CD4-positive, CD25-positive, alpha-beta regulatory T cell (primary cell): ENCODE results near the gene PKD1L1. TPM values are rescaled to one million over a fixed set of nuclear protein-coding genes. Genes with fewer than 3 reads are reported as not detected.

Experiments used
- ATAC-seq, 2 donors: fragments of 150-1000 bp; cut with Tn5 transposase; one replicate each; pipeline ENCODE4 v1.10.0; 2021; ENCODE audit warnings: low read depth in 2 of 2, moderate number of reproducible peaks in 2 of 2, moderate library complexity in 1 of 2
- DNase-seq, 3 donors: peaks; one replicate each; pipeline versions ENCODE4 v3.0.0 to v3.0.0-alpha.2; 2012 to 2022; ENCODE audit warnings: mixed read lengths in 1 of 3
- H3K27ac ChIP-seq: one replicate; pipeline ENCODE4 v1.7.0; 2013; ENCODE audit warnings: mild to moderate bottlenecking, low read length; ENCODE audit not compliant: insufficient read depth, poor library complexity, severe bottlenecking
- H3K27me3 ChIP-seq: one replicate; pipeline ENCODE4 v1.7.0; 2013; ENCODE audit warnings: low read length; ENCODE audit not compliant: control insufficient read depth, insufficient read depth
- H3K36me3 ChIP-seq: one replicate; pipeline ENCODE4 v1.7.0; 2013; ENCODE audit warnings: mild to moderate bottlenecking, low read length, moderate library complexity; ENCODE audit not compliant: control insufficient read depth, insufficient read depth
- H3K4me1 ChIP-seq: 2 replicates; pipeline ENCODE4 v1.7.0; 2013; ENCODE audit warnings: mild to moderate bottlenecking, low read length; ENCODE audit not compliant: insufficient read depth, control insufficient read depth, poor library complexity, severe bottlenecking
- H3K4me3 ChIP-seq: one replicate; pipeline ENCODE4 v1.7.0; 2013; ENCODE audit warnings: low read depth, mild to moderate bottlenecking, low read length, moderate library complexity
- H3K9me3 ChIP-seq, 2 experiments: 1 replicate in 1 of 2; 2 replicates in 1 of 2; pipeline ENCODE4 v1.7.0; 2013; ENCODE audit warnings: low read length in 2 of 2, mild to moderate bottlenecking in 1 of 2, moderate library complexity in 1 of 2; ENCODE audit not compliant: control insufficient read depth in 2 of 2
- H3K27ac Mint-ChIP-seq, 3 donors: one replicate each; pipeline ENCODE4 v1.8.0; 2020 to 2022; ENCODE audit warnings: mild to moderate bottlenecking in 3 of 3, mixed read lengths in 3 of 3, moderate library complexity in 2 of 3
- H3K27me3 Mint-ChIP-seq: one replicate; pipeline ENCODE4 v1.8.0; 2022; ENCODE audit warnings: mild to moderate bottlenecking, mixed read lengths
- H3K36me3 Mint-ChIP-seq: one replicate; pipeline ENCODE4 v1.8.0; 2020; ENCODE audit warnings: mixed read lengths
- H3K4me1 Mint-ChIP-seq, 4 donors: one replicate each; pipeline ENCODE4 v1.8.0; 2020 to 2022; ENCODE audit warnings: mixed read lengths in 4 of 4, mild to moderate bottlenecking in 1 of 4
- H3K4me3 Mint-ChIP-seq, 4 donors: one replicate each; pipeline ENCODE4 v1.8.0; 2020 to 2022; ENCODE audit warnings: mild to moderate bottlenecking in 4 of 4, mixed read lengths in 4 of 4, moderate library complexity in 3 of 4
- H3K9me3 Mint-ChIP-seq, 7 donors: one replicate each; pipeline ENCODE4 v1.8.0; 2020 to 2022; ENCODE audit warnings: mixed read lengths in 7 of 7, mild to moderate bottlenecking in 3 of 7, moderate library complexity in 2 of 7
- polyA plus RNA-seq, 4 donors: library from polyadenylated mRNA; unstranded; fragments of 300-500 nt; fragmentation: Illumina TruSeq; gene quantifications; one replicate each; pipeline ENCODE4 v1.2.3, GENCODE V29; 2021
- total RNA-seq: library from RNA; stranded (reverse); gene quantifications from one replicate; pipeline ENCODE4 v1.2.3, GENCODE V29; 2022

The PKD1L1 gene
- total and polyA plus RNA-seq, 5 donors from 2014 or later, result 0.02 to 0.17 (median 0.06) TPM; not detected in 2

DNA sequence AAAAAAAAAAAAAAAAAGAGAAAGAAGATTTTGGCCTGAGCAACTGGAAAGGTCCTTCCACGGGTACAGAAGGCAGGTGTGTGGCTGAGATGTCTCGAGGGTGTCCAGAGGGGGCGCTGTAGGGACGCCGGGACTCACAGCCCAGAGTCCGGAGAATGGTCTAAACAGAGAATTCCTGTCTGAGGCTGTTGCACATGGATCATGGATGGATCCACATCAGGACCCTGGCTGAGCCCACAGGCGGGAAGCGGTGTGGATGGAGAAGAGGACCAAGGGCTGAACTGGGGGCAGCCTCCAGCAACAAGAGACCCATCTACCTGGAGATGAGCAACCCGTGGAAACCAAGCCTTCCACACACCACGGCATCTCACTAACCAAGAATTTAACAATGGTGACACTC is 55.0 kb downstream of the PKD1L1 start:
- Mint-ChIP-seq H3K4me1 (no peaks in the 10 kb centered on the region), H3K36me3 (no peaks in the 10 kb centered on the region), H3K27me3 (peaks cover 5% of the 10 kb centered on the region), H3K9me3 (no peaks in the 10 kb centered on the region), H3K4me3 (no peak overlapping the region), H3K27ac (no peak overlapping the region)
- Histone ChIP-seq H3K9me3 (no peaks in the 10 kb centered on the region), H3K4me1 (no peaks in the 10 kb centered on the region), H3K36me3 (no peaks in the 10 kb centered on the region), H3K4me3 (no peak overlapping the region), H3K27me3 (no peaks in the 10 kb centered on the region), H3K27ac (no peak overlapping the region)
- DNase-seq (no peak), ATAC-seq (no peak)

DNA sequence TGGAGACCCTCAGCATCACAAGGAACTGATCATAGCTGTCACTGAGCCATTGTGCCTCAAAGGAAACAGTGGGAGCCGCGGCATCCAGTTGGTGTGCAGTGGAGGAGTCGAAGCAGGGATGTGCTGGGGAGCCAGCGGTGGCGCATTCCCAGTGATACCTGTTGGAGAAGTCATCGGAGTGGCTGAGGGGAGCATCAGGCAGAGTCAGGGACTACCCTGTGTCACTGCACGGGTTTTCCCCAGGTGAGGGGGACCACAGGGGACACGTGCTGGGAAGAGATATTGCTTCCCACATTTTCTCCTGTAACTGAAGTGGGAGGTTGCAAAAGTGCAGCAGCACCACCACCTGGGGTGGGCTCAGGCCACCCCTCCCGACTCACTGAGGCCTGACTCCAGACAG is 57.7 kb downstream of the PKD1L1 start:
- H3K9me3 Mint-ChIP-seq, result no peaks in the 10 kb centered on the region
- Histone ChIP-seq H3K4me3 (no peak overlapping the region), H3K27me3 (no peaks in the 10 kb centered on the region), H3K27ac (no peak overlapping the region), H3K36me3 (no peaks in the 10 kb centered on the region), H3K9me3 (no peaks in the 10 kb centered on the region), H3K4me1 (no peaks in the 10 kb centered on the region)
- H3K4me3 Mint-ChIP-seq, result no peak overlapping the region
- no peaks in the 10 kb centered on the region for H3K4me1 Mint-ChIP-seq
- no peaks in the 10 kb centered on the region for H3K27me3 Mint-ChIP-seq
- ATAC-seq (no peak), DNase-seq (no peak)
- no peaks in the 10 kb centered on the region for H3K36me3 Mint-ChIP-seq
- no peak overlapping the region for H3K27ac Mint-ChIP-seq

DNA sequence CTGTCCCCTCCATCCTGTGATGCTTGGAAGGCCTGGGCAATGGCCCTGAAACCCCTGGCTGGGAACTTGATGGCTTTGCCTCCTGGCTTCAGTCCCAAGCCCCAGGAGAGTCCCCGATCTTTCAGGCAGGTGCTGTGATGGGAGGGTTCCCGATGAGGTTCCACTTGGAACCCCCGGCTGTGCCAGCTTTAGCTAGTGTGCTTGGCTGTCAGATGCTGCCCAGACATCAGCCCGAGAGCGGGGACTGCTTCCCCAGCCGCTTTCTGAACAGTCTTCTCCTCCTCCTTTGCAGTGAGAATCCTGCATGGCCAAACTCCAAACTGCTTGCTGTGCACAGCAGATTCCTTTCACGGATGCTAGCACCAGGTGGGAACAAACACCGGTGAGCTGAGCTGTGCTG is 58.1 kb downstream of the PKD1L1 start:
- Mint-ChIP-seq H3K36me3 (no peaks in the 10 kb centered on the region), H3K4me3 (no peak overlapping the region), H3K27me3 (no peaks in the 10 kb centered on the region), H3K9me3 (no peaks in the 10 kb centered on the region), H3K4me1 (no peaks in the 10 kb centered on the region), H3K27ac (no peak overlapping the region)
- Histone ChIP-seq H3K27ac (no peak overlapping the region), H3K27me3 (no peaks in the 10 kb centered on the region), H3K4me3 (no peak overlapping the region), H3K36me3 (no peaks in the 10 kb centered on the region), H3K9me3 (no peaks in the 10 kb centered on the region), H3K4me1 (no peaks in the 10 kb centered on the region)
- DNase-seq (no peak), ATAC-seq (no peak)

DNA sequence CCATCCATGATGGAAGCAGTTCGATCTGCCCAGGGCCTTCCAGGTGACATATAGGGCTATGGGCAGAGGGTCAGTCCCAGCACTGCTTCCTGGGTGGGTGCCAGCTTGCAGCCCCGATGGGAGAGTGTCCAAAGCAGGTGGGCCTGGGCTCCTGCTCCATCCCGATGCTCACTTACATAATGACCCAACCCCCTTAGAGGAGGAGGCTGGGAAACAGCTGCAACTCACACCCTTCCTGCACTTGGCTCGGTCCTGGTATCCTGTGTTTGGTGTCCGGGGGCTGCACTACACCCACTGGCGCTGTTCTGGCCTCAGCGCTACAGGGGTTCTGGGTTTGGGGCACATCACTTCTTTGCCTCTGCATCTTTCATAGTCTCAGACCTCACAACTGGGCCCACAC is 58.5 kb downstream of the PKD1L1 start:
- Histone ChIP-seq H3K4me1 (no peaks in the 10 kb centered on the region), H3K36me3 (no peaks in the 10 kb centered on the region), H3K27me3 (no peaks in the 10 kb centered on the region), H3K9me3 (no peaks in the 10 kb centered on the region), H3K27ac (no peak overlapping the region), H3K4me3 (no peak overlapping the region)
- DNase-seq (no peak), ATAC-seq (no peak)
- H3K4me1 Mint-ChIP-seq, result no peaks in the 10 kb centered on the region
- no peaks in the 10 kb centered on the region for H3K27me3 Mint-ChIP-seq
- no peaks in the 10 kb centered on the region for H3K36me3 Mint-ChIP-seq
- H3K27ac Mint-ChIP-seq, result no peak overlapping the region
- H3K4me3 Mint-ChIP-seq, result no peak overlapping the region
- no peaks in the 10 kb centered on the region for H3K9me3 Mint-ChIP-seq

DNA sequence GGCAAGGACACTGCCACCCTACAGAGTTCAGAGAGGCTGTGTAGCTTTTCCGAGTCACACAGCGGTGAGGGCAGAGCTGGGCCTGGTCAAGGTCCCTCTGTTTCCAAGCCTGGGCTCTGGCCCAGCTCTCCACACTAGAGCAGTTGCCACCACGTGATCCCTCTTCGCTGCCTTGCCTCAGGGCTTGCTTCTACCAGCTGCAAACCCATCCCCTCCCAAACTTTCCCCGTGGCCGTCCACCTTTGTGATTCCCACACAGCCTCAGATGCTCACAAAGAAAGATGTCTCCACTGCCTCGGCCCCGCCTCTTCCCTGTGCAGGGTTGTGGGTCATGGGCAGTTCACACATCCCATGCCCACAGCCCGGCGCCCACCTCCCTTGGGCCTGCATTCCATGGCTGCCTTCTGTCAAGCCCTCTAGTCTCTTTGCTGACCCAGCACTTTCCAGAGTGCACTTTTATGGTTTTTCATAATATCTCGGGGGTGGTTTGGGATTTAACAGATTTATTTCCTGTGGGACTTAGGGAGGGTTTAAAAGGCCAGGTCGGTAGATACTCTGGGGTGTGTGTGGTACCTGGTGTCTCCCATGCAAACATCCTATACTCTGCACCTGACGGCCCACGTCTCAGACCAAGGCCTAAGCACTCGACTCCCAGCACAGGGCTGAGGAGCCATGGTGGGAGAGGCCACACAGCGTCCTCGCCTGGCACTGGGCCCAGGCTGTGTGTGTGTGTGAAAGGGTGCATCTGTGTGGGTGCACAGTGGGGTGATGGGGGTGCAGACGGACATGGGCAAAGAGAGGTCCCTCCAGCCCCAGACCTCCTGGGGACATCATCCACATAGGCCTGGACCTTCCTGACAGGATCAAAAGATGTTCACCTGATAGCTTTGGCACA is 59.6 kb downstream of the PKD1L1 start:
- DNase-seq (no peak), ATAC-seq (no peak)
- Histone ChIP-seq H3K36me3 (no peaks in the 10 kb centered on the region), H3K9me3 (no peaks in the 10 kb centered on the region), H3K4me1 (no peaks in the 10 kb centered on the region), H3K27ac (no peak overlapping the region), H3K27me3 (no peaks in the 10 kb centered on the region), H3K4me3 (no peak overlapping the region)
- Mint-ChIP-seq H3K36me3 (no peaks in the 10 kb centered on the region), H3K27ac (no peak overlapping the region), H3K27me3 (no peaks in the 10 kb centered on the region), H3K9me3 (no peaks in the 10 kb centered on the region), H3K4me1 (no peaks in the 10 kb centered on the region), H3K4me3 (no peak overlapping the region)

DNA sequence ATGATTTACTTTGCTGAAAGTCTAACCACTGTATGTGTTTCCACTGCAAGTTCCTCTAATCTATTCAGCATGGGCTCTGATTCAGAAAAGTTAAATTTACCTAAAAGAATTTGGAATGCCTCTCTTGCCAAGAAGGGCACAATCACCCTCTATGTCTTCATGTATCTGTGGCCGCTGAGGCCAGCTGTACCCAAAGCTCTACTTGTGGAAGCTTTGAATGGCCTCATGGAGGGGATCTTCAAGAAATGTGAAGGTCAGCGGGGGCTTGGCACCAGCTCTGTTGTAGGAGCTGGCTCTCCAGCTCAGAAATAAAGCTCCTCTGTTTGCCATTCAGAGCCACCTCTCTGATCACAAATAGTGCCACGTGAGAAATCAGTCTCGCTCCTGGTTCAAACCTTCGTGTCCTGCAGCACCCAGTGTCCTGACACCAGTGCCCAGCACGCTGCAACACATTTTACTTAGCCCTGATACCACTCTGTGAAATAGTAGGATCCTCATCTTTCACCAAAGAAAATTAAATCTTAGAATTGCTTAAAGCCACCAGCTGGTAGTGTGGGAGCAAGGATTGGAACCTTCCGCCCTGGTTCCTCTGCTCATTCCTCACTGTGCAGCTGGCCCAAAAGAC is 61.1 kb downstream of the PKD1L1 start:
- Mint-ChIP-seq H3K36me3 (no peaks in the 10 kb centered on the region), H3K27ac (no peak overlapping the region), H3K4me3 (no peak overlapping the region), H3K4me1 (no peaks in the 10 kb centered on the region), H3K27me3 (no peaks in the 10 kb centered on the region), H3K9me3 (no peaks in the 10 kb centered on the region)
- no peaks in the 10 kb centered on the region for H3K4me1 ChIP-seq
- H3K27me3 ChIP-seq, result no peaks in the 10 kb centered on the region
- H3K4me3 ChIP-seq, result no peak overlapping the region
- no peak overlapping the region for H3K27ac ChIP-seq
- DNase-seq (no peak), ATAC-seq (no peak)
- no peaks in the 10 kb centered on the region for H3K36me3 ChIP-seq
- no peaks in the 10 kb centered on the region for H3K9me3 ChIP-seq

DNA sequence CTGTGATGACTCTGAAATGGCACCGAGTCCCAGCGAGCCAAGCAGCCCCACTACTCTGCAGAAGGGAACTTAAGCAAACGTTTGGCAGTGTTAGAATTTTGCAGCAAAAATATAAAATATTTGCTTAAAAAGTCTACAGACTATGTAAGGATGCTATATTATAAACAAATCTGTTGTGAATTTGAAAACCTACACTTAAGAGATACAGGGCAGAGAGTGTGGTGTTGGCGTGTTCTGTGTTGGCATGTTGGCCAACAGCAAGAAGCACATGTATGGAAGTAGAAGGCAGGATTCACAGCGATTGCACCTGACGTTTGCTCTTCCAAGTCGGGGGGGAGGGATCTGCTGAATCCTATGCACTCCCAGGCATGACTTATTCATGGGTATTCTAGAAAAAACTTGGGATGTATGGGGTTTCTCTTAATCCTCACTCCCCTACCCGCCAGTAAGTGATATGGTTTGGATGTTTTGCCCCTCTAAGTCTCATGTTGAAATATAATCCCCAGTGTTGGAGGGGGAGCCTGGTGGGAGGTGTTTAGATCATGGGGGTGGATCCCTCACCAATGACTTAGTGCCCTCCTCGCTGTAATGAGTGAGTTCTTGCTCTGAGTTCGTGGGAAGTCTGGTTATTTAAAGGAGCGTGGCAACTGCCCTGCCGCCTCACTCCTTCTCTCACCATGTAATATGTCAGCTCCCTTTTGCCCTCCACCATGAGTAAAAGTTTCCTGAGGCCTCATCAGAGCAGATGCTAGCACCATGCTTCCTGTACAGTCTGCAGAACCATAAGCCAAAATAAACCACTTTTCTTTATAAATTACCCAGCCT is 62.1 kb downstream of the PKD1L1 start:
- no peaks in the 10 kb centered on the region for H3K9me3 ChIP-seq
- H3K27me3 ChIP-seq, result no peaks in the 10 kb centered on the region
- no peaks in the 10 kb centered on the region for H3K4me1 Mint-ChIP-seq
- DNase-seq (no peak), ATAC-seq (no peak)
- H3K27ac Mint-ChIP-seq, result no peak overlapping the region
- H3K4me3 ChIP-seq, result no peak overlapping the region
- H3K27me3 Mint-ChIP-seq, result no peaks in the 10 kb centered on the region
- no peaks in the 10 kb centered on the region for H3K4me1 ChIP-seq
- H3K4me3 Mint-ChIP-seq, result no peak overlapping the region
- no peak overlapping the region for H3K27ac ChIP-seq
- no peaks in the 10 kb centered on the region for H3K36me3 ChIP-seq
- no peaks in the 10 kb centered on the region for H3K36me3 Mint-ChIP-seq
- no peaks in the 10 kb centered on the region for H3K9me3 Mint-ChIP-seq
